GM18499 (cell line): Measurements from ENCODE around the gene ACMSD.
"Not testable (repeated sequence)": the region's sequence is repeated elsewhere in the genome, so short reads cannot be mapped to it uniquely, and the experiment has no call there.

Source experiments
- ATAC-seq: cut with Tn5 transposase; IDR thresholded peaks from one replicate; pipeline ENCODE4 v1.9.1; 2021; ENCODE audit warnings: moderate number of reproducible peaks; ENCODE audit not compliant: insufficient read depth, unreplicated experiment

The ACMSD gene

GRCh38 chr2:134846213-134846612 lies 7.8 kb downstream of the ACMSD start:
- ATAC-seq: no peak

- ATAC-seq: not testable (repeated sequence)
These were observed 9.2 kb downstream of the ACMSD start for GRCh38 chr2:134847582-134847981.

GRCh38 chr2:134852518-134852917 lies 14.1 kb downstream of the ACMSD start:
- no peak for ATAC-seq

GRCh38 chr2:134855709-134856108 lies 17.3 kb downstream of the ACMSD start:
- no peak for ATAC-seq

GRCh38 chr2:134858245-134858644 lies 19.8 kb downstream of the ACMSD start:
- ATAC-seq: no peak

GRCh38 chr2:134861173-134861572 lies 22.8 kb downstream of the ACMSD start:
- no peak for ATAC-seq

- no peak for ATAC-seq
These were observed 23.7 kb downstream of the ACMSD start for GRCh38 chr2:134862069-134862468.

GRCh38 chr2:134862674-134863073 lies 24.3 kb downstream of the ACMSD start:
- ATAC-seq: no peak

GRCh38 chr2:134863446-134863845 lies 25.0 kb downstream of the ACMSD start:
- no peak for ATAC-seq

GRCh38 chr2:134865067-134865787 lies 26.8 kb downstream of the ACMSD start:
- no peak for ATAC-seq

- no peak for ATAC-seq
These were observed 28.2 kb downstream of the ACMSD start for GRCh38 chr2:134866498-134867099.

GRCh38 chr2:134869946-134870736 lies 31.7 kb downstream of the ACMSD start:
- ATAC-seq: no peak

GRCh38 chr2:134873152-134873551 lies 34.7 kb downstream of the ACMSD start:
- no peak for ATAC-seq

- ATAC-seq: no peak
These were observed 36.9 kb downstream of the ACMSD start for GRCh38 chr2:134875309-134875708.

GRCh38 chr2:134882773-134883172 lies 44.4 kb downstream of the ACMSD start:
- ATAC-seq: no peak

GRCh38 chr2:134883552-134884293 lies 45.3 kb downstream of the ACMSD start:
- ATAC-seq: no peak

- no peak for ATAC-seq
These were observed 46.0 kb downstream of the ACMSD start for GRCh38 chr2:134884435-134884834.

GRCh38 chr2:134892282-134893035 lies 54.0 kb downstream of the ACMSD start:
- ATAC-seq: no peak

- no peak for ATAC-seq
These were observed 59.5 kb downstream of the ACMSD start for GRCh38 chr2:134897932-134898331.

- no peak for ATAC-seq
These were observed 60.8 kb downstream of the ACMSD start for GRCh38 chr2:134899204-134899603.
